Suppressor macrophage treated with lipopolysaccharide for 4 hours (primary cell): ENCODE results near the gene ERC1.
"Not testable (repeated sequence)": the region's sequence is repeated elsewhere in the genome, so short reads cannot be mapped to it uniquely, and the experiment has no call there.

Experiments
- DNase-seq: peaks from one replicate; pipeline ENCODE4 v3.0.0-alpha.2; 2020

Gene ERC1

DNA sequence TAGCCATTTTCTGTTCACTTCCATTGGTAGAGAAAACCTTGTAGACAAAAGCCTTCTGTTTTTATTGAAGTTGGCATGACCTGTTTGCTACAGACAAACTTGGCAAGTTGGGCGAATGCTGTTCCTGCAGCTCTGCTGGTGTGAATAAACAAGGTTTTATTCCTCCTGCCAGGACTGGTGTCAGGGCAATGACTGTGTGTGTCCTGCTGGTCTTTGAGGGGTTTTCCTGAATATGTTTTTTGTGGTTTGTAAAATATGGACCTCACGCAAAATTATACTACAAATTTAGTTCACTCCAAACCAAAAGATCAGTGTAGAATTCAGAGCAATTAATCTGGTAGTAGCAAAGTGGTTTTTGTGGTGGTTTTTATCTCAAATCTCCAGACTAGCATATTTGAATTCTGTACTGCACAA, 140.8 kb downstream of the ERC1 start:
- DNase-seq, result no peak

DNA sequence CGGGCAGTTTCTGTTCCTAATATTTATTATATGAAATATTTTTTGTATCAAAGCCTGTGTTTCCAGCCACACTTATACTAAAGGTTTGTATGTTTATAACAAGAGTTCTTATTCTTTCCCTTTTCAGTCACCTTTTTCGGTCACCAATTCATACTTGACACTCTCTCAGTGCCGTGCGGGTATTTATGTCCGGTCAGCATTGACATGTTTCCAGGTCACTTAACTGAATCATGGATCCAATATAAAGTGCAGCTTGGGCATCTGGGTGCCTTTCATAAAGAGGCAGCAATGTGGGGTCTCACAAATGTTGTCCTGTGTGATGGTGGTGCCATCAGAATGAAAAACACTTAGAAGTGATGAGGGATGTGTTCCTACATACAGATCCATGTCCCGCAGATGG, 141.3 kb downstream of the ERC1 start:
- DNase-seq, result no peak

DNA sequence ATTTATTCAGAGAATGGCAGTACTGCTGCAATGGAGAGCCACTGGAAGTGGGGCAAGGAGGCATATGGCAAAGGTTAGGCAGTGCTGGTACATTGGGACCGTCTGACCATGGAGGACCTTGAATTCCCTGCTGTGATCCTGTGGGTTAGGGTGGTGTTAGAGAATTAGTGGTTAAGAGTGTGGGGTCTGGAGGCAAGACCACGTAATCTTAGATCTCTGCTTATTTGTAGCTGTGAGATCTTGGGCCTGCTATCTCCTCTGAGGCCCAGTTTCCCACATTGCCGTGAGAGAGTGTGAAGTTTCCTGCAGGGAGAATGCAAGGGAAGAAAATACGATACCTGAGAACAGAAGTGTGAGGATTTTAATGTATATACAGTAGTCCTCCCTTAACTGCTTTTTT, 147.7 kb downstream of the ERC1 start:
- no peak for DNase-seq

DNA sequence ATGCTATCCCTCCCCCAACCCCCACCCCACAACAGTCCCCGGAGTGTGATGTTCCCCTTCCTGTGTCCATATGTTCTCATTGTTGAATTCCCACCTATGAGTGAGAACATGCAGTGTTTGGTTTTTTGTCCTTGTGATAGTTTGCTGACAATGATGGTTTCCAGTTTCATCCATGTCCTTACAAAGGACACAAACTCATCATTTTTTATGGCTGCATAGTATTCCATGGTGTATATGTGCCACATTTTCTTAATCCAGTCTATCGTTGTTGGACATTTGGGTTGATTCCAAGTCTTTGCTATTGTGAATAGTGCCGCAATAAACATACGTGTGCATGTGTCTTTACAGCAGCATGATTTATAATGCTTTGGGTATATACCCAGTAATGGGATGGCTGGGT, 155.7 kb downstream of the ERC1 start:
- not testable (repeated sequence) for DNase-seq

GRCh38 chr12:1147821-1148220, 156.8 kb downstream of the ERC1 start:
- DNase-seq, result peak; percentile 29

DNA sequence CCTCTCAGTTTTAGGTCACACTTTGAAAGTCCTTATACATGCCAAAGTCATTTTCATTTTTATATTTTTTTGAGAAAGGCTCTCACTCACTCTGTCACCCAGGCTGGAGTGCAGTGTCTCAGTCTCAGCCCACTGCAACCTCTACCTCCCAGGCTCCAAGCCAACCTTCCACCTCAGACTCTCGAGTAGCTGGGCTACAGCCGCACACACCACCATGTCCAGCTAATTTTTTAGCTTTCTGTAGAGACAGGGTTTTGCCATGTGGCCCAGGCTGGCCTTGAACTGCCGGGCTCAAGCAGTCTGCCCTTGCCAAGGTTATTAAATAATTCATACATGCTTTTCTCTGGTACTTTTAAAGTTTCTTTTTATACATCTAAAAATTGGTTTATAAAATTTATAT, 166.0 kb downstream of the ERC1 start:
- DNase-seq, result no peak

DNA sequence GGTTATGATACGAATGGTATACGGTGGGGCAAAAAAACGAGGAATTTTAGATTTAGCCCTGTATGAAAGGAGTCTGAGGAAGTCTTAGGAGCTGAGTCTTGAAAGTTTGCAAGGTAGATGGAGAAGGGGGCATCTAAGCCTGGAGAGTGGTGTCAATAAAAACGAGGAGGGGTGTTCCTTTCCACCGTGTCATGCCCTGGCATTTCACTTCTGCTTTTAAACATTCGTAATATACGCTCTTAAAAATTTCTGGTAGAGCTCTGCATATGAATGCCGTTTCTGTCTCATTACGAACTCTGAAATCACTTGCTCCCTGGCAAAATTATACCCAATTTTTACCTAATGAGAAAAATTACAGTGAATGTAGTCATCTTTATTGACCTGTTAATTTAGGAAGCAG, 170.2 kb downstream of the ERC1 start:
- DNase-seq, result peak; percentile 5

GRCh38 chr12:1162081-1162760, 171.2 kb downstream of the ERC1 start:
- DNase-seq, result no peak

- no peak for DNase-seq
Measured at GRCh38 chr12:1167784-1168183, 176.8 kb downstream of the ERC1 start.

- DNase-seq, result no peak
Measured at GRCh38 chr12:1170411-1170810, 179.4 kb downstream of the ERC1 start.

DNA sequence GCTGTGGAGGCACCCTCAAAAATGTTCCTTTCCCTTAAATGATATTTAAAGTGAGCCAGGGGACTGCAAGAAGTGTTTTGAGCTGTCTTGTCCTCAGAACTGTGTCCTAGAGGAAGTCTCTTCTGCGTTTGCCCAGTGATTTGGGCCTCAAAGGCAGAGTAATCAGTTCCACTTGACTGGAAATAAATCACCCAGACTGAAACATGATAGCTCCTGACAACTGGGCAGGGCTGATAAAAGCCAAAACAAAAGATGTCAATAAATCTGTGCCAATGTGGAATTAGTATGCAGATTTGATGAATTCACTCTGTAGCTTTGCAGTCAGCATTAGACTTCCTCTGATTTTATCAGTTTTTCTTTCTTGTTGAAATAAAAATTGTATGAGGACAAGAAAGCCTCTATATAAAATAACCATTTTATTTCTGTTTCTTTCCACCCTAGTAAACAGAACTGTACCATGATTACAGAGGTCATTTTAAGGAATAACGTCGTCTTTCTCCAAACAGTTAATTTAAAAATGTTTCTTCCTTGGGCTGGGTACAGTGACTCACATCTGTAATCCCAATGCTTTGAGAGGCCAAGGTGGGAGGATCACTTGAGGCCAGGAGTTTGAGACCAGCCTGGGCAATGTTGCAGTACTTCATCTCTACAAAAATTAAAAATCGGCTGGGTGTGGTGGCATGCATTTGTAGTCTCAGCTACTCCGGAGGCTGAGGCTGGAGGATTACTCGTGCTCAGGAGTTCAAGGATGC, 180.8 kb downstream of the ERC1 start:
- no peak for DNase-seq

GRCh38 chr12:1173781-1174617, 183.0 kb downstream of the ERC1 start:
- no peak for DNase-seq

DNA sequence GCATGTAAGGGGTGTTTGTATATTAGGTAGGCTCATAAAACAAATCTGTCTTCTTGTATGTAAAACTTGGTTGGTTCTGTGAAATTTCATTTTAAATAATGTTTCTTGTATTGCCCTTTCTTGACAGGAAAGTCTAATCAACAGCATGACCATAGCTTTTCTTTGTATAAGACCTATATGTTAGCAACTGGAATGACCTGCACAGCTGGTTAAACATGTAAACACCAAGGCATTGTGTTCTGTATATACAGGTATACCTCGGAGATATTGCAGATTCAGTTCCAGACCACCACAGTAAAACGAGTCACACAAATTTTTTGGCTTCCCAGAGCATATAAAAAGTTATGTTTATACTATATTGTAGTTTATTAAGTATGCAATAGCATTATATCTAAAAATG, 183.6 kb downstream of the ERC1 start:
- no peak for DNase-seq

DNA sequence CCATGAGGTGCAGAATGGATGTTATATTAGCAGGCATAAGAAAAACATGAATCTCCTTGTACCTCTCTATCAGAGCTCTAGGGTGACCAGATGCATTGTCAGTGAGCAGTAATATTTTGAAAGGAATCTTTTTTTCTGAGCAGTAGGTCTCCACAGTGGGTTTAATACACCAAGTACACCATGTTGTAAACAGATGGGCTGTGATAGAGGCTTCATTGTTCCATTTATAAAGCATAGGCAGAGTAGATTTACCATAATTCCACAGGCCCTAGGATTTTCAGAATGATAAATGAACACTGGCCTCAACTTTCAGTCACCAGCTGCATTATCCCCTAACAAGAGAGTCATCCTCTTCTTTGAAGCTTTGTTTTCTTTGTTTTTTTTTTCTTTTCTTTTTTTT, 185.2 kb downstream of the ERC1 start:
- DNase-seq, result no peak

DNA sequence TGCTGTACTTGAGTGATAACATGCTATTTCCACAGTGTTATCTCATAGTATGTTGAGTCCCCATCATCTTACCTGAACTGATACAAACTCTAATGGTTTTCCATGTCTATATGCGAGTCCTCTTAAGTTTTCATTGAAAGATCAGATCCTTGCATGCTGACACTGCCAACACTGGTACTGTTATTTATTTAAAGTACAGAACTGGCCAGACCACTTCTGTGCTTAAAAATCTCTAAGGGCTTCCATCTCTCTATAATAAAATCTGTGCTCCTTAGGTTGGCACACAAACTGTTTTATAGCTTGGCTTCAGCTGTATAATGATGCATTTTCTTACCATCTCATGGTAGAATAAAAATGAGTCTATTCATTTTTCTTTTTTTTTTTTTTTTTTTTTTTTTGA, 188.1 kb downstream of the ERC1 start:
- no peak for DNase-seq

DNA sequence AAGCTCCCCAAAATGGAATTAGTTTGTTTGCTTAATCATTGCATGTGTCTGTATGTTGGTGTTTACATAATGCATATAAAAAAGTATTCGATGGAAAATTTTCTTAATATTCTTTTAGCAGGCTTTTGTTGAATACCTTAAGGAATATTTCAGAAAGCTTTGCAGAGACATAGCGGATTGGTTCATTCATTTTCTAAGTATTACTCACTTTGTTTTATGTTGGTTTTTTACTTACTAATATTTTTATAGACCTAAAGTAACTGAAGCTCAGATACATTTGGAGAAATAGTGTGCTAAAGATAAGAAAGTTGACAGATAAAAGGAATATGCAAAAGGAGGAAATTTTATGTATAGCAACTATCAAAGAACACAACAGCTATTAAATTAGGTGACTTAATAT, 191.0 kb downstream of the ERC1 start:
- DNase-seq, result no peak

GRCh38 chr12:1184402-1184801, 193.4 kb downstream of the ERC1 start:
- DNase-seq, result no peak

GRCh38 chr12:1185460-1186182, 194.6 kb downstream of the ERC1 start:
- no peak for DNase-seq

GRCh38 chr12:1186298-1186697, 195.3 kb downstream of the ERC1 start:
- DNase-seq, result no peak

GRCh38 chr12:1188016-1188415, 197.0 kb downstream of the ERC1 start:
- DNase-seq, result peak; percentile 38

DNA sequence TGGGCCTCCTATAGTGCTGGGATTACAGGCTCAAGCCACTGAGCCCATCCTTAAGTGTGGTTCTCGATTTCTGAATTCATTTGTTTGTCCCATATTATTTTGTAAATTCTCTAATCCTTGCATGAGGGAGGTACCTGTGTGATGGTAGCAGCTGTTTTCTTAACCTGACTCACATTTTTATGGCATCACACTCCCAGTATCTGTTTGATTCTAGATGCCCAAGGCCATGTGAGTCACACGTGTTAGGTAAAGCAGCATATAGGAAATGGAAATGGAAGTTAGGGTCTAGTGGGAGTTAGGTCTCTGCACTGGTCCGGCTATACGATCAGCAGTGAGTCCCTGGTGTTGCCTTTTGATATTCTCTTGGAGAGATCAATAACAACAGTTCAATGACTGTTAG, 198.1 kb downstream of the ERC1 start:
- DNase-seq, result no peak

DNA sequence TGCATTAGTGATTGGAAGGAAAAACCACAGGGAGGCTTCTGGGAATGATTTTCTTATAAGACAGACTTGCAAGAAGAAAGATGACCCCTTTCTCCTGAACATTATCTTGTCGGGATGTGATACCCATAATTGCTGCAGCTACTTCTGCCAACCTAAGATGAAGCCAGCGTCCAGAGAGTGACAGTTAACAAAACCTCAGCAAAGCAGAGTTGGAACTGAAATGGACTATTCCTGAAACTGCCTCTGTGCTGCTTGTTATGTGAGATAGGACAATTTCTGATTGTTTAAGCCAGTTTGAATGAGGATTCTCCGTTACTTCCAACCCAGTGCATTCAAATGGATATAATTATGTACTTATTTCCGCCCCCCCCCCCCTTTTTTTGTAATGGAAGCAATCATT, 204.5 kb downstream of the ERC1 start:
- no peak for DNase-seq
